GM18519 (cell line): ENCODE data around the gene MACROD2.
A peak's percentile ranks its signal among the peaks of the same experiment; 100 is the strongest.

Source experiments
- ATAC-seq: cut with Tn5 transposase; IDR thresholded peaks from one replicate; pipeline ENCODE4 v1.9.1; 2021; ENCODE audit warnings: mild to moderate bottlenecking, moderate library complexity; ENCODE audit not compliant: unreplicated experiment, low FRiP score

MACROD2 gene

GRCh38 chr20:14721926-14722452 is 726.7 kb downstream of the MACROD2 start:
- ATAC-seq = no peak

- ATAC-seq = no peak
Observed at GRCh38 chr20:14723614-14724013, 728.3 kb downstream of the MACROD2 start.

- no peak for ATAC-seq
Observed at GRCh38 chr20:14724036-14724435, 728.7 kb downstream of the MACROD2 start.

GRCh38 chr20:14724468-14724867 is 729.2 kb downstream of the MACROD2 start:
- ATAC-seq = peak; percentile 48

- no peak for ATAC-seq
Observed at GRCh38 chr20:14726591-14726990, 731.3 kb downstream of the MACROD2 start.

GRCh38 chr20:14727485-14728150 is 732.3 kb downstream of the MACROD2 start:
- ATAC-seq = no peak

- no peak for ATAC-seq
Observed at GRCh38 chr20:14729390-14729789, 734.1 kb downstream of the MACROD2 start.

- ATAC-seq = no peak
Observed at GRCh38 chr20:14732343-14732742, 737.0 kb downstream of the MACROD2 start.

- no peak for ATAC-seq
Observed at GRCh38 chr20:14732996-14733395, 737.7 kb downstream of the MACROD2 start.

- ATAC-seq = no peak
Observed at GRCh38 chr20:14740380-14740779, 745.1 kb downstream of the MACROD2 start.

- ATAC-seq = no peak
Observed at GRCh38 chr20:14741616-14742015, 746.3 kb downstream of the MACROD2 start.

GRCh38 chr20:14744723-14745122 is 749.4 kb downstream of the MACROD2 start:
- ATAC-seq = no peak

GRCh38 chr20:14745830-14746229 is 750.5 kb downstream of the MACROD2 start:
- no peak for ATAC-seq

- ATAC-seq = no peak
Observed at GRCh38 chr20:14751191-14751590, 755.9 kb downstream of the MACROD2 start.

GRCh38 chr20:14757728-14758127 is 762.4 kb downstream of the MACROD2 start:
- ATAC-seq = no peak

- ATAC-seq = no peak
Observed at GRCh38 chr20:14758356-14758755, 763.0 kb downstream of the MACROD2 start.

- ATAC-seq = no peak
Observed at GRCh38 chr20:14759979-14760378, 764.7 kb downstream of the MACROD2 start.

- ATAC-seq = no peak
Observed at GRCh38 chr20:14761903-14762302, 766.6 kb downstream of the MACROD2 start.

GRCh38 chr20:14764511-14765369 is 769.4 kb downstream of the MACROD2 start:
- ATAC-seq = no peak

- ATAC-seq = no peak
Observed at GRCh38 chr20:14765370-14765701, 770.0 kb downstream of the MACROD2 start.

- no peak for ATAC-seq
Observed at GRCh38 chr20:14773486-14773885, 778.2 kb downstream of the MACROD2 start.

GRCh38 chr20:14775778-14776177 is 780.5 kb downstream of the MACROD2 start:
- ATAC-seq = no peak
